WTC11 (cell line): ENCODE results near the gene POLD1. TPM values are rescaled to one million over a fixed set of nuclear protein-coding genes. Genes with fewer than 3 reads are reported as not detected.

Experiments used
- ATAC-seq: fragments of 200-7000 bp; cut with Tn5 transposase; 2 replicates; pipeline ENCODE4 v1.10.0; 2021; ENCODE audit warnings: mild to moderate bottlenecking, moderate library complexity
- CTCF ChIA-PET: fragments of 300-600 bp; sonication (Branson Sonifier 250); formaldehyde crosslinking; loops from one replicate; lab custom pipeline; 2021; ENCODE audit warnings: antibody characterized with exemption; lab: Charles Lee
- POLR2A ChIA-PET: fragments of 350-600 bp; sonication (Branson Sonifier 250); formaldehyde crosslinking; loops from one replicate; lab custom pipeline; 2021; ENCODE audit warnings: antibody characterized with exemption; lab: Charles Lee
- DNase-seq: peaks from one replicate; pipeline ENCODE4 v3.0.0; 2021; ENCODE audit warnings: low spot score
- H3K27ac Mint-ChIP-seq: 2 replicates; pipeline ENCODE4 v1.8.0; 2021; ENCODE audit warnings: mixed read lengths
- H3K27me3 Mint-ChIP-seq: 2 replicates; pipeline ENCODE4 v1.8.0; 2021; ENCODE audit warnings: low read depth, mild to moderate bottlenecking, moderate library complexity, mixed read lengths
- H3K36me3 Mint-ChIP-seq: 2 replicates; pipeline ENCODE4 v1.8.0; 2021; ENCODE audit warnings: mixed read lengths
- H3K4me1 Mint-ChIP-seq: 2 replicates; pipeline ENCODE4 v1.8.0; 2022; ENCODE audit warnings: mixed read lengths
- H3K4me3 Mint-ChIP-seq: 2 replicates; pipeline ENCODE4 v1.8.0; 2021; ENCODE audit warnings: mild to moderate bottlenecking, moderate library complexity, mixed read lengths
- H3K9me3 Mint-ChIP-seq: 2 replicates; pipeline ENCODE4 v1.8.0; 2021; ENCODE audit warnings: mixed read lengths
- ATF1 ChIP-seq: sonication (generic); formaldehyde crosslinking; IDR thresholded peaks from 2 replicates; pipeline ENCODE4 v1.8.1; 2023; ENCODE audit warnings: mild to moderate bottlenecking, moderate library complexity, missing genetic modification reagents
- CBFB ChIP-seq: sonication (generic); formaldehyde crosslinking; IDR thresholded peaks from 2 replicates; pipeline ENCODE4 v1.8.1; 2022; ENCODE audit warnings: mild to moderate bottlenecking, low read depth, missing genetic modification reagents
- CREB1 ChIP-seq: sonication (generic); formaldehyde crosslinking; IDR thresholded peaks from 2 replicates; pipeline ENCODE4 v1.8.0; 2023; ENCODE audit warnings: mild to moderate bottlenecking, missing genetic modification reagents
- ESRRA ChIP-seq: sonication (generic); formaldehyde crosslinking; IDR thresholded peaks from 2 replicates; pipeline ENCODE4 v1.8.1; 2022; ENCODE audit warnings: mild to moderate bottlenecking, missing genetic modification reagents, borderline replicate concordance
- FOXP1 ChIP-seq: sonication (generic); formaldehyde crosslinking; IDR thresholded peaks from 2 replicates; pipeline ENCODE4 v1.8.0; 2022; ENCODE audit warnings: missing genetic modification reagents, mild to moderate bottlenecking, moderate library complexity, borderline replicate concordance
- GRHL2 ChIP-seq: fragments of 250-450 bp; sonication (Bioruptor Pico); IDR thresholded peaks from 2 replicates; pipeline ENCODE4 v1.8.0; 2022; ENCODE audit warnings: mild to moderate bottlenecking, moderate library complexity; ENCODE audit not compliant: insufficient replicate concordance, severe bottlenecking
- IRF1 ChIP-seq: sonication (generic); formaldehyde crosslinking; IDR thresholded peaks from 2 replicates; pipeline ENCODE4 v1.8.0; 2023; ENCODE audit warnings: missing genetic modification reagents
- MLX ChIP-seq: sonication (generic); formaldehyde crosslinking; IDR thresholded peaks from 2 replicates; pipeline ENCODE4 v1.8.1; 2023; ENCODE audit warnings: mild to moderate bottlenecking, missing genetic modification reagents, moderate library complexity
- MYBL2 ChIP-seq: sonication (generic); formaldehyde crosslinking; IDR thresholded peaks from 2 replicates; pipeline ENCODE4 v1.8.1; 2023; ENCODE audit warnings: mild to moderate bottlenecking, moderate library complexity, missing genetic modification reagents
- NFE2L1 ChIP-seq: sonication (generic); formaldehyde crosslinking; IDR thresholded peaks from 2 replicates; pipeline ENCODE4 v1.8.1; 2023; ENCODE audit warnings: missing genetic modification reagents
- PRDM15 ChIP-seq: sonication (generic); formaldehyde crosslinking; IDR thresholded peaks from 2 replicates; pipeline ENCODE4 v1.8.0; 2022; ENCODE audit warnings: missing genetic modification reagents
- RORB ChIP-seq: fragments of 250-450 bp; sonication (Bioruptor Pico); IDR thresholded peaks from 2 replicates; pipeline ENCODE4 v1.9.0; 2021; ENCODE audit warnings: mild to moderate bottlenecking
- SMAD3 ChIP-seq: sonication (generic); formaldehyde crosslinking; IDR thresholded peaks from 2 replicates; pipeline ENCODE4 v1.8.0; 2022; ENCODE audit warnings: missing genetic modification reagents, mild to moderate bottlenecking, borderline replicate concordance
- TEAD4 ChIP-seq: sonication (generic); formaldehyde crosslinking; IDR thresholded peaks from 2 replicates; pipeline ENCODE4 v1.8.0; 2022; ENCODE audit warnings: mild to moderate bottlenecking, missing genetic modification reagents
- TP53 ChIP-seq: sonication (generic); formaldehyde crosslinking; IDR thresholded peaks from 2 replicates; pipeline ENCODE4 v1.8.1; 2023; ENCODE audit warnings: mild to moderate bottlenecking, missing genetic modification reagents
- USF1 ChIP-seq: sonication (generic); formaldehyde crosslinking; IDR thresholded peaks from 2 replicates; pipeline ENCODE4 v1.8.0; 2022; ENCODE audit warnings: mild to moderate bottlenecking, missing genetic modification reagents
- ZBTB21 ChIP-seq: sonication (generic); formaldehyde crosslinking; IDR thresholded peaks from 2 replicates; pipeline ENCODE4 v1.8.1; 2023; ENCODE audit warnings: mild to moderate bottlenecking, missing genetic modification reagents, borderline replicate concordance
- ZNF219 ChIP-seq: sonication (generic); formaldehyde crosslinking; IDR thresholded peaks from 2 replicates; pipeline ENCODE4 v1.8.0; 2023; ENCODE audit warnings: missing genetic modification reagents, mild to moderate bottlenecking, borderline replicate concordance
- ZNF423 ChIP-seq: fragments of 250-450 bp; sonication (Bioruptor Pico); IDR thresholded peaks from 2 replicates; pipeline ENCODE4 v2.1.2; 2022; ENCODE audit warnings: mild to moderate bottlenecking, moderate library complexity
- ZNF532 ChIP-seq: fragments of 250-450 bp; sonication (Bioruptor Pico); IDR thresholded peaks from 2 replicates; pipeline ENCODE4 v1.9.0; 2021; ENCODE audit warnings: mild to moderate bottlenecking, borderline replicate concordance
- total RNA-seq: library from RNA; stranded (reverse); gene quantifications from 3 replicates; pipeline ENCODE4 v1.2.3, GENCODE V29; 2021

POLD1 gene
- total RNA-seq, 1 experiment from 2014 or later = 163 TPM

GRCh38 chr19:50383001-50383851 is 921 bp upstream of the POLD1 start:
- DNase-seq (peak; percentile 38), ATAC-seq (peak; percentile 8)
- POLR2A ChIA-PET = interaction anchor here (1.0 to 2.0 kb wide), 8 partner anchors 11 to 413 kb away, joined by 3 to 5 read pairs (median 4); partner anchors contain the start of gene KCNC3

More at GRCh38 chr19:50383001-50383851, 921 bp upstream of the POLD1 start:
- Mint-ChIP-seq H3K4me1 (peaks cover 21% of the 10 kb centered on the region), H3K4me3 (peak overlapping the region; percentile 92), H3K36me3 (peaks cover 37% of the 10 kb centered on the region), H3K27me3 (no peaks in the 10 kb centered on the region)
- CTCF ChIA-PET = interaction anchor here (0.6 to 2.3 kb wide), 13 partner anchors 12 to 173 kb away, joined by 3 to 17 read pairs (median 4); no protein-coding TSS in a partner anchor
- TF ChIP-seq IRF1 (CRISPR knock-in tag) (no peak; the same call in 1 of the 2 replicates), SMAD3 (CRISPR knock-in tag) (no peak), MLX (CRISPR knock-in tag) (no peak), ATF1 (CRISPR knock-in tag) (no peak), USF1 (CRISPR knock-in tag) (no peak), CREB1 (no peak), ESRRA (CRISPR knock-in tag) (no peak), FOXP1 (CRISPR knock-in tag) (no peak), ZNF219 (CRISPR knock-in tag) (no peak), RORB (CRISPR knock-in tag) (no peak), TEAD4 (CRISPR knock-in tag) (no peak), TP53 (CRISPR knock-in tag) (no peak), ZNF532 (CRISPR knock-in tag) (no peak), NFE2L1 (CRISPR knock-in tag) (no peak), PRDM15 (CRISPR knock-in tag) (no peak), GRHL2 (CRISPR knock-in tag) (no peak), ZBTB21 (CRISPR knock-in tag) (no peak), ZNF423 (CRISPR knock-in tag) (no peak), CBFB (CRISPR knock-in tag) (no peak), MYBL2 (CRISPR knock-in tag) (no peak)
- TF ChIP-seq, all 79 proteins: peak for 0
- Mint-ChIP-seq H3K27ac (peak overlapping the region; percentile 86), H3K9me3 (no peaks in the 10 kb centered on the region)
